ENCODE data around the gene SLC17A3. TPM values are rescaled to one million over a fixed set of nuclear protein-coding genes. Genes with fewer than 3 reads are reported as not detected.

Gene SLC17A3
- total and polyA plus RNA-seq, 10 of the 15 experiments (the other 5 are each of a cell fraction or from before 2014, with no cell fraction given): not detected

- no peak overlapping the region for H3K4me2 ChIP-seq (ENCODE audit: control insufficient read depth, insufficient read depth)
- DNase-seq (ENCODE audit: low read depth, low spot score) (no peak), ATAC-seq (no peak), FAIRE-seq (no peak)
- ChIA-PET SMC1A (ENCODE audit: uncharacterized antibody, unreplicated experiment) (no interaction called here), POLR2A (no interaction called here), CTCF (interaction anchor here (0.6 kb wide), 1 partner anchor 137 kb away, joined by 3 read pairs; no protein-coding TSS in a partner anchor), RAD21 (ENCODE audit: unreplicated experiment) (no interaction called here)
- H3K4me1 ChIP-seq (ENCODE audit: control insufficient read depth, insufficient read depth, low read length): no peaks in the 10 kb centered on the region
- TF ChIP-seq RAD51 (IDR thresholded peaks at IDR 0.05) (no peak), SMAD5 (IDR thresholded peaks at IDR 0.05; ENCODE audit: low read depth) (no peak)
- H3K4me3 ChIP-seq: no peak overlapping the region
- BruUV-seq (replicated peaks): no TSS peak
- H3K79me2 ChIP-seq (ENCODE audit: control insufficient read depth, insufficient read depth, low read length): no peaks in the 10 kb centered on the region
- H2AFZ ChIP-seq (ENCODE audit: control insufficient read depth, low read depth, low read length): no peak overlapping the region
- no peaks in the 10 kb centered on the region for H3K36me3 ChIP-seq (ENCODE audit: control insufficient read depth in 2 of 2, insufficient read depth in 2 of 2, low read length in 1 of 2)
- no peaks in the 10 kb centered on the region for H3K9me3 ChIP-seq (replicated peaks; ENCODE audit: control insufficient read depth, insufficient read depth, low read length)
- intact Hi-C loops (cut with micrococcal nuclease; ENCODE audit: unreplicated experiment) (no loop called here), in situ Hi-C loops (cut with MboI) (no loop called here)
- H4K20me1 ChIP-seq (ENCODE audit: control insufficient read depth, insufficient read depth): no peaks in the 10 kb centered on the region
- no peak overlapping the region for H3K27ac ChIP-seq (ENCODE audit: control insufficient read depth, insufficient read depth)
- H3K9ac ChIP-seq (ENCODE audit: control insufficient read depth, insufficient read depth, low read length): no peak overlapping the region
- 75% methylated on average over 2 of the region's 2 CpGs for WGBS (ENCODE audit: insufficient coverage, insufficient replicate concordance, low lambda C conversion rate, missing lambda C conversion rate)
- H3K27me3 ChIP-seq (replicated peaks in 1 of 2; ENCODE audit: control insufficient read depth in 2 of 2, insufficient read depth in 2 of 2, low read length in 1 of 2): no peaks in the 10 kb centered on the region
Measured at GRCh38 chr6:25878721-25879322, 4.8 kb upstream of the SLC17A3 start.

GRCh38 chr6:25875926-25876602 is 2.0 kb upstream of the SLC17A3 start:
- no peak overlapping the region for H3K27ac ChIP-seq (ENCODE audit: control insufficient read depth, insufficient read depth)
- H3K4me1 ChIP-seq (ENCODE audit: control insufficient read depth, insufficient read depth, low read length): no peaks in the 10 kb centered on the region
- in situ Hi-C loops (cut with MboI) (no loop called here), intact Hi-C loops (cut with micrococcal nuclease; ENCODE audit: unreplicated experiment) (no loop called here)
- ATAC-seq: no peak
- CTCF ChIA-PET: interaction anchor here (1.1 kb wide), 1 partner anchor 10 kb away, joined by 3 read pairs; no protein-coding TSS in a partner anchor
- no peaks in the 10 kb centered on the region for H3K27me3 ChIP-seq (replicated peaks in 1 of 2; ENCODE audit: control insufficient read depth in 2 of 2, insufficient read depth in 2 of 2, low read length in 1 of 2)
- TF ChIP-seq NBN (IDR thresholded peaks at IDR 0.05) (no peak), FOXK2 (IDR thresholded peaks at IDR 0.05) (no peak), MXI1 (IDR thresholded peaks at IDR 0.05; ENCODE audit: low read depth, low read length) (no peak), RUNX3 (IDR thresholded peaks at IDR 0.05; ENCODE audit: low read length) (no peak), BMI1 (IDR thresholded peaks at IDR 0.05; ENCODE audit: borderline replicate concordance) (no peak), USF1 (IDR thresholded peaks at IDR 0.05; ENCODE audit: borderline replicate concordance, extremely low read length, insufficient read depth, low read depth, low read length) (no peak), HDAC6 (IDR thresholded peaks at IDR 0.05; ENCODE audit: unreplicated experiment) (no peak)
- TF ChIP-seq, protein P1, sequence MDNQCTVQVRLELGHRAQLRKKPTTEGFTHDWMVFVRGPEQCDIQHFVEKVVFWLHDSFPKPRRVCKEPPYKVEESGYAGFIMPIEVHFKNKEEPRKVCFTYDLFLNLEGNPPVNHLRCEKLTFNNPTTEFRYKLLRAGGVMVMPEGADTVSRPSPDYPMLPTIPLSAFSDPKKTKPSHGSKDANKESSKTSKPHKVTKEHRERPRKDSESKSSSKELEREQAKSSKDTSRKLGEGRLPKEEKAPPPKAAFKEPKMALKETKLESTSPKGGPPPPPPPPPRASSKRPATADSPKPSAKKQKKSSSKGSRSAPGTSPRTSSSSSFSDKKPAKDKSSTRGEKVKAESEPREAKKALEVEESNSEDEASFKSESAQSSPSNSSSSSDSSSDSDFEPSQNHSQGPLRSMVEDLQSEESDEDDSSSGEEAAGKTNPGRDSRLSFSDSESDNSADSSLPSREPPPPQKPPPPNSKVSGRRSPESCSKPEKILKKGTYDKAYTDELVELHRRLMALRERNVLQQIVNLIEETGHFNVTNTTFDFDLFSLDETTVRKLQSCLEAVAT (IDR thresholded peaks at IDR 0.05): no peak
- WGBS (ENCODE audit: insufficient coverage, insufficient replicate concordance, low lambda C conversion rate, missing lambda C conversion rate): 43% methylated on average over 3 of the region's 3 CpGs
- SMC1A ChIA-PET (ENCODE audit: uncharacterized antibody, unreplicated experiment): no interaction called here
- POLR2A ChIA-PET: interaction anchor here (0.6 to 0.7 kb wide), 2 partner anchors 176 to 990 kb away, joined by 4 to 6 read pairs; no protein-coding TSS in a partner anchor
- RAD21 ChIA-PET (ENCODE audit: unreplicated experiment): no interaction called here
- H3K36me3 ChIP-seq (ENCODE audit: control insufficient read depth in 2 of 2, insufficient read depth in 2 of 2, low read length in 1 of 2): no peaks in the 10 kb centered on the region
- H2AFZ ChIP-seq (ENCODE audit: control insufficient read depth, low read depth, low read length): no peak overlapping the region
- no peak overlapping the region for H3K4me3 ChIP-seq
- no peak for FAIRE-seq
- BruUV-seq (replicated peaks): no TSS peak
- H3K9me3 ChIP-seq (replicated peaks; ENCODE audit: control insufficient read depth, insufficient read depth, low read length): no peaks in the 10 kb centered on the region
- DNase-seq (ENCODE audit: low read depth, low spot score): no peak
- H3K79me2 ChIP-seq (ENCODE audit: control insufficient read depth, insufficient read depth, low read length): no peaks in the 10 kb centered on the region
- no peak overlapping the region for H3K9ac ChIP-seq (ENCODE audit: control insufficient read depth, insufficient read depth, low read length)
- H3K4me2 ChIP-seq (ENCODE audit: control insufficient read depth, insufficient read depth): no peak overlapping the region
- H4K20me1 ChIP-seq (ENCODE audit: control insufficient read depth, insufficient read depth): no peaks in the 10 kb centered on the region
